Gastrocnemius medialis (tissue), 4 donors: Measurements from ENCODE around the gene ADNP.

Experiments
- CTCF ChIP-seq, 5 experiments: fragments of 450-650 bp in 3 of 5; fragments of 200-600 bp in 2 of 5; sonication (generic) in 2 of 5; IDR thresholded peaks in 4 of 5; conservative IDR thresholded peaks in 1 of 5; 1 replicate in 4 of 5; 2 replicates in 1 of 5; pipeline ENCODE4 v1.5.1; 2016 to 2019; ENCODE audit warnings: antibody characterized with exemption in 5 of 5, mild to moderate bottlenecking in 3 of 5, moderate library complexity in 3 of 5
- POLR2A ChIP-seq, 2 donors: fragments of 450-650 bp; IDR thresholded peaks; one replicate each; pipeline ENCODE4 v1.6.1; 2017; ENCODE audit warnings: antibody characterized with exemption in 2 of 2, mild to moderate bottlenecking in 2 of 2, moderate library complexity in 2 of 2

DNA sequence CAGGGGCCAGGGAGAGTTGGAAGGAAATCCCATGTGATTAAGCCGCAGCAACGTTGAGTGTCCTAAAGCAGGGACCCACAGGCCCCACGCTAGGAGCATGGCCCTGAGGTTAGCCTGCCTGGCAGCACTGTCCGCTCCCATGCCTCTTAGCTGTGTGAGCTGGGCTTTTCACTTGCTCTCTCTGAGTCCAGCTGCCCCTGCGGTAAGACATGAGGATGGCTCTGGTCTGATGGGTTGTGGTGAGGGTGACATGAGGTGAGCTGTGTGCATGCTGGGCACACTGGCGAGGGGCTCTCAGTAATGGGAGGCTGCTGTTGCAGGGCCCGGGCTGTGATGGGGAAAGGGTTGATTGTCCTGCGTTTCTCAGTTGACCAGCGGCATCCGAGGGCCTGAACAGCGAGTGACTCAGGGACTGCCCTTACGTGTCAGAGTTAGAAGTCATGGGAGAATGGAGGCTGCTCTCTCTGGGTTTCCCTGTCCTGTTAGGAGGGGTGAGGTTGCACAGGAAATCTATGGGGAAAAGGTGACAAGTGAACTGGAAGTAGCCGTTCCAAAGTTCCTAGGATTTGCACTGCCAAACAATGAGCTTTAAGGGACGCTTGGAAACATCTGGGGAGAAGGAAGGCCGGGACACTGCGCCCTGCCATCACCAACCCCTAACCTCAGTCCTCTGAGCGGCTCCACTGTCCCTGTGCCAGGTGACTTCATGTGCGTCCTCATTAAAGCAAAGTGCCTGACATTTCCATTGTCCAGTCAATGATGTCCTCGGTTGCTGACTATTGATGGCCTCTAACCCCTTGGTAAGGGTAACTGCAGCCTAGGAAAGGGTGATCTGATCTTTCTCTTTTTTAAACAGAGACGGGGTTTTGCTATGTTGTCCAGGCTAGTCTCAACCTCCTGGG, 51.3 kb downstream of the ADNP start:
- no peak for TF ChIP-seq CTCF (IDR thresholded peaks at IDR 0.05 in 4 of 5, conservative IDR thresholded peaks at IDR 0.05 in 1 of 5)
- TF ChIP-seq POLR2A (IDR thresholded peaks at IDR 0.05), result no peak
